Testis (tissue), 3 donors: Measurements from ENCODE around the gene FGF19. TPM values are rescaled to one million over a fixed set of nuclear protein-coding genes. Genes with fewer than 3 reads are reported as not detected.

Source experiments
- DNase-seq: peaks from one replicate; pipeline ENCODE4 v3.0.0-alpha.2; 2019
- H3K27ac ChIP-seq, 2 donors: fragments of 200-600 bp; sonication (generic); one replicate each; pipeline ENCODE4 v1.5.1; 2019
- H3K27me3 ChIP-seq: fragments of 200-600 bp; sonication (generic); one replicate; pipeline ENCODE4 v1.5.1; 2019
- H3K36me3 ChIP-seq: fragments of 200-600 bp; sonication (generic); one replicate; pipeline ENCODE4 v1.5.1; 2017; ENCODE audit warnings: low read depth; ENCODE audit errors: missing control alignments
- H3K4me1 ChIP-seq: fragments of 200-600 bp; sonication (generic); one replicate; pipeline ENCODE4 v1.5.1; 2019
- H3K4me3 ChIP-seq, 2 donors: fragments of 200-600 bp; sonication (generic); one replicate each; pipeline ENCODE4 v1.5.1; 2017 to 2019
- H3K9me3 ChIP-seq: fragments of 200-600 bp; sonication (generic); one replicate; pipeline ENCODE4 v1.5.1; 2017
- CTCF ChIP-seq, 3 experiments: fragments of 450-650 bp in 2 of 3; fragments of 200-600 bp in 1 of 3; sonication (generic) in 1 of 3; IDR thresholded peaks; one replicate each; pipeline ENCODE4 v1.5.1; 2016 to 2019; ENCODE audit warnings: antibody characterized with exemption in 3 of 3, mild to moderate bottlenecking in 2 of 3, moderate library complexity in 1 of 3
- POLR2A ChIP-seq: fragments of 450-650 bp; IDR thresholded peaks from one replicate; pipeline ENCODE4 v1.6.1; 2017; ENCODE audit warnings: antibody characterized with exemption, mild to moderate bottlenecking, moderate library complexity
- WGBS, 2 donors: methylation state at CpG; one replicate each; pipeline ENCODE4 v1.1.5; 2018; 5-methylcytosine and 5-hydroxymethylcytosine counted together
- intact Hi-C: fragments of 100-400 bp; cut with DNase I; formaldehyde crosslinking; loops from one replicate; pipeline ENCODE4 v1.15.1; 2023; ENCODE audit warnings: low total_unique reads
- polyA plus RNA-seq: library from polyadenylated mRNA; stranded (reverse); fragments of 350-450 nt; fragmentation: Illumina TruSeq; extraction: RNeasy Lipid Tissue Mini Kit (QIAGEN cat#74804); gene quantifications from one replicate; pipeline ENCODE4 v1.2.3, GENCODE V29; 2014; ENCODE audit warnings: low read depth, low replicate concordance; ENCODE audit not compliant: insufficient read depth
- total RNA-seq, 2 donors: library from RNA; depleted of rRNA; stranded (reverse); fragments of >200 nt; gene quantifications; one replicate each; pipeline ENCODE4 v1.2.3, GENCODE V29; 2016

The FGF19 gene
- total and polyA plus RNA-seq, 3 donors from 2014 or later: 0.31 to 0.37 (median 0.31) TPM

- no peak for DNase-seq
- no peaks in the 10 kb centered on the region for H3K27me3 ChIP-seq
- H3K36me3 ChIP-seq: no peaks in the 10 kb centered on the region
- H3K9me3 ChIP-seq: no peaks in the 10 kb centered on the region
- no peak overlapping the region for H3K4me3 ChIP-seq
- no peak overlapping the region for H3K27ac ChIP-seq
- peaks cover under 1% of the 10 kb centered on the region for H3K4me1 ChIP-seq
- intact Hi-C loops: loop anchor here (5.0 kb wide), 1 partner anchor 517 kb away; no protein-coding TSS in a partner anchor
- TF ChIP-seq CTCF (IDR thresholded peaks at IDR 0.05): no peak
- no peak for TF ChIP-seq POLR2A
- 86 to 91% methylated on average over 5 of the region's 5 CpGs for WGBS, 2 donors
These were observed 23.1 kb downstream of the FGF19 start for GRCh38 chr11:69680688-69681087.

DNA sequence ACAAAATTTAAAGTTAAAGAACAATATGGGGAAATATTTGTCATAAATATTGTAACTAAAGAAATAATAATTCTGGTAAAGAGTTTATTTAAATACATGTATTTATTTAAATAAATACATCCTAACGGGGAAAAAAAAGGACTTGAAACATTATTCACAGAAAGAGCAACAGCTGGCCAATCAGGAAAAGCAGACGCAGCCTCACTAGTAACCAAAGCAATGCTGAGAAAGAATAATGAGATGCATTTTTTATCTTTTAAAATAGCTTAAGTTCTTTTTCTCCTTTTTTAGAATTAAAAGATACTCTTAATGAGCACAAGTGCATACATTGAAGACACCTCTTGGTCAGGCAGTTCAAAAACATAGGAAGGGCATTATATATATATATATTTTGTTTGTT, 26.1 kb downstream of the FGF19 start:
- Histone ChIP-seq H3K36me3 (no peaks in the 10 kb centered on the region), H3K27me3 (no peaks in the 10 kb centered on the region), H3K4me3 (no peak overlapping the region), H3K9me3 (no peaks in the 10 kb centered on the region), H3K27ac (no peak overlapping the region), H3K4me1 (peaks cover 16% of the 10 kb centered on the region)
- 60 to 63% methylated on average over 2 of the region's 2 CpGs for WGBS, 2 donors
- intact Hi-C loops: no loop called here
- no peak for TF ChIP-seq POLR2A
- TF ChIP-seq CTCF (IDR thresholded peaks at IDR 0.05): no peak
- no peak for DNase-seq

GRCh38 chr11:69674886-69675714, 28.7 kb downstream of the FGF19 start, which contains the start of gene LTO1:
Gene LTO1 (minus strand): TSS chr11:69675353. CDS start chr11:69675239, 114 bp downstream.
- WGBS, 2 donors: 1 to 6% methylated on average over 20 to 56 of the region's 72 CpGs
- peak; percentile 97 for DNase-seq
- peak within 1 kb of the TSS; percentile 98 to 99 for H3K4me3 ChIP-seq
- no peaks in the 10 kb centered on the region for H3K36me3 ChIP-seq
- H3K27me3 ChIP-seq: no peaks in the 10 kb centered on the region
- peaks cover 22% of the 10 kb centered on the region for H3K4me1 ChIP-seq
- intact Hi-C loops: no loop called here
- TF ChIP-seq CTCF (IDR thresholded peaks at IDR 0.05) (peak in 2 of 3 experiments; percentile 26 to 46), POLR2A (no peak)
- peak within 1 kb of the TSS; percentile 62 to 78 for H3K27ac ChIP-seq
- H3K9me3 ChIP-seq: no peaks in the 10 kb centered on the region

GRCh38 chr11:69674267-69674885, 29.4 kb downstream of the FGF19 start:
- intact Hi-C loops: no loop called here

More at GRCh38 chr11:69674267-69674885, 29.4 kb downstream of the FGF19 start:
- no peaks in the 10 kb centered on the region for H3K9me3 ChIP-seq
- H3K27ac ChIP-seq: peak overlapping the region; percentile 62 to 78
- H3K27me3 ChIP-seq: no peaks in the 10 kb centered on the region
- peak overlapping the region; percentile 98 to 99 for H3K4me3 ChIP-seq
- H3K36me3 ChIP-seq: no peaks in the 10 kb centered on the region
- peaks cover 24% of the 10 kb centered on the region for H3K4me1 ChIP-seq
- 3 to 18% methylated on average over 12 to 18 of the region's 18 CpGs for WGBS, 2 donors
- no peak for TF ChIP-seq CTCF (IDR thresholded peaks at IDR 0.05)
- no peak for TF ChIP-seq POLR2A
- peak; percentile 28 for DNase-seq
